BJ (cell line): ENCODE measurements around the gene KTI12. TPM values are rescaled to one million over a fixed set of nuclear protein-coding genes. Genes with fewer than 3 reads are reported as not detected.

Source experiments
- CTCF ChIA-PET: fragments of 350-600 bp; formaldehyde crosslinking; extraction: SDS; loops from one replicate; lab custom pipeline; 2021; ENCODE audit warnings: antibody characterized with exemption, inconsistent platforms; lab: Yijun Ruan, JAX
- POLR2A ChIA-PET: fragments of 300-600 bp; sonication (Branson Sonifier 250); formaldehyde crosslinking; extraction: SDS; loops from one replicate; lab custom pipeline; 2021; ENCODE audit warnings: antibody characterized with exemption; lab: Charles Lee
- DNase-seq: peaks from one replicate; pipeline ENCODE4 v3.0.0-alpha.2; 2011; ENCODE audit warnings: low read depth
- H3K27me3 ChIP-seq: 2 replicates; pipeline ENCODE4 v1.6.0; 2011; ENCODE audit warnings: low read length; ENCODE audit not compliant: control insufficient read depth, insufficient read depth
- H3K36me3 ChIP-seq: 2 replicates; pipeline ENCODE4 v1.5.1; 2011; ENCODE audit warnings: low read length; ENCODE audit not compliant: control insufficient read depth, insufficient read depth
- H3K4me3 ChIP-seq: 2 replicates; pipeline ENCODE4 v1.5.1; 2011; ENCODE audit warnings: low read depth, mild to moderate bottlenecking, control low read depth, low read length
- CTCF ChIP-seq: IDR thresholded peaks from 2 replicates; pipeline ENCODE4 v1.5.1; 2011; ENCODE audit warnings: low read depth, mild to moderate bottlenecking, control low read depth, inconsistent platforms, low read length, moderate library complexity; ENCODE audit not compliant: insufficient read depth
- polyA plus RNA-seq: library from polyadenylated mRNA; depleted of rRNA; stranded (reverse); fragments of >200 nt; gene quantifications from 2 replicates; pipeline ENCODE4 v1.2.3, GENCODE V29; 2011; rRNA removed
- small RNA-seq: library from RNA; depleted of rRNA; stranded (forward); fragments of <200 nt; gene quantifications from one replicate; pipeline ENCODE3, GENCODE V24; 2012; ENCODE audit warnings: low replicate concordance, low read depth; ENCODE audit not compliant: insufficient read length

KTI12 gene
- polyA plus RNA-seq, 1 experiment: 9.6 TPM

- no peak for DNase-seq
- 0 out of 2 replicates have a peak, but pooled peaks cover 1% of the 10 kb centered on the region for H3K27me3 ChIP-seq
- H3K4me3 ChIP-seq: peak overlapping the region; percentile 87
- ChIA-PET POLR2A (no interaction called here), CTCF (interaction anchor here (0.9 to 1.8 kb wide), 2 partner anchors 12 to 93 kb away, joined by 3 to 5 read pairs; no protein-coding TSS in a partner anchor)
- no peak for TF ChIP-seq CTCF
- no peaks in the 10 kb centered on the region for H3K36me3 ChIP-seq
Measured at GRCh38 chr1:51989582-51990477, 43.8 kb downstream of the KTI12 start.

DNA sequence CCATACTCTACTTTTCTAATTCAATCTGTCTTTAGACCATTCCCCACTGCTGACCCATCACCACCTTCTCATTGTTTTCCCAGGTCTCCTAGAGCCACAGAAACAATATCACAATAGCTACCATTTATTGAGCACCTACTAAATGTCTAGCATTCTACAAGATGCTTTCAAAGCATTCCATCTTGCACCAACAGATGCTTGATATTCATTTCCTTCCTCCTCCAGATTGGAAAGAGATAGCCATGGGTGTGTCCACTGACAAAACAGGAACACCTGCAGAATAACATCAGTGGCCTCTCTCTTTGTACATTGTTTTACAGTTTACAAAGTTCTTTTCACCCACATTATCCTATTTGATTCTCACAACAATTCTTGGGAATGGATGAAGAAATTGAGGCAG lies 45.4 kb downstream of the KTI12 start:
- DNase-seq: no peak
- H3K36me3 ChIP-seq: no peaks in the 10 kb centered on the region
- TF ChIP-seq CTCF: no peak
- ChIA-PET POLR2A (no interaction called here), CTCF (interaction anchor here (1.2 to 3.0 kb wide), 4 partner anchors 9 to 92 kb away, joined by 3 to 12 read pairs (median 3); no protein-coding TSS in a partner anchor)
- H3K4me3 ChIP-seq: no peak overlapping the region
- 0 out of 2 replicates have a peak, but pooled peaks cover 1% of the 10 kb centered on the region for H3K27me3 ChIP-seq

GRCh38 chr1:51986718-51987117 lies 46.9 kb downstream of the KTI12 start:
- no peaks in the 10 kb centered on the region for H3K27me3 ChIP-seq
- CTCF ChIA-PET: interaction anchor here (0.8 to 3.0 kb wide), 3 partner anchors 11 to 90 kb away, joined by 3 to 12 read pairs (median 3); no protein-coding TSS in a partner anchor
- POLR2A ChIA-PET: no interaction called here

DNA sequence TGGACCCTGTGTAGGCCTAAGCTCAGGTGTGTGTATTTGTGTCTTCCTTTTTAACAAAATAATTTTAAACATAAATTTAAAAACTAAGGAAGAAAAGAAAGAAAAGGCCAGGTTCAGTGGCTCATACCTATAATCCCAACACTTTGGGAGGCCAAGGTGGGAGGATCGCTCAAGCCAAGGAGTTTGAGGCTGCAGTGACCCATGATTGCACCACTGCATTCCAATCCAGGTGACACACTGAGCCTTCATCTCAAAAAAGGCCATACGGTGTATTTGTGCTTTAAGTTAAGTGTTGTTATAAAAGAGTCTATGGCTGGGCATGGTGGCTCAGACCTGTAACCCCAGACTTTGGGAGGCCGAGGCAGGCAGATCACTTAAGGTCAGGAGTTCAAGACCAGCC lies 51.4 kb downstream of the KTI12 start:
- ChIA-PET POLR2A (no interaction called here), CTCF (no interaction called here)

More at GRCh38 chr1:51986718-51987117, 46.9 kb downstream of the KTI12 start:
- no peak for TF ChIP-seq CTCF
- H3K4me3 ChIP-seq: no peak overlapping the region
- DNase-seq: no peak
- 0 out of 2 replicates have a peak, but pooled peaks cover 1% of the 10 kb centered on the region for H3K36me3 ChIP-seq

More for the DNA sequence above, 51.4 kb downstream of the KTI12 start:
- H3K36me3 ChIP-seq: peaks cover 1% of the 10 kb centered on the region
- TF ChIP-seq CTCF: no peak
- H3K4me3 ChIP-seq: no peak overlapping the region
- no peaks in the 10 kb centered on the region for H3K27me3 ChIP-seq
- no peak for DNase-seq

Small RNA genes lying within 50 kb of the gene (small RNA-seq; reads per million reads assigned to genes)
- not detected for gene RN7SL290P

Other genes starting within 250 kb of the KTI12 start
- 69.2 and 129 TPM in 2 replicates for gene NRDC, start 155.1 kb downstream of the KTI12 start, polyA plus RNA-seq
- 27.4 and 44.0 TPM in 2 replicates for gene RAB3B, start 43.1 kb downstream of the KTI12 start, polyA plus RNA-seq
- 53.9 and 87.7 TPM in 2 replicates for gene TXNDC12, start 21.4 kb upstream of the KTI12 start, polyA plus RNA-seq
- gene BTF3L4, start 22.5 kb upstream of the KTI12 start, polyA plus RNA-seq: 31.2 and 68.6 TPM in 2 replicates
- gene ZFYVE9, start 108.3 kb upstream of the KTI12 start, polyA plus RNA-seq: 9.8 and 18.2 TPM in 2 replicates